ENCODE results near the gene AGXT2. TPM values are rescaled to one million over a fixed set of nuclear protein-coding genes. Genes with fewer than 3 reads are reported as not detected.
"Not testable (repeated sequence)": the region's sequence is repeated elsewhere in the genome, so short reads cannot be mapped to it uniquely, and the experiment has no call there.

Gene AGXT2
- polyA plus RNA-seq, 3 donors, result 51.6 to 80.5 (median 60.4) TPM

- DNase-seq (ENCODE audit: low read depth in 3 of 3, low spot score in 2 of 3), result no peak
These were observed 69.1 kb downstream of the AGXT2 start for GRCh38 chr5:34978681-34979080.

- peak in 1 of 3 donors; percentile 18 for DNase-seq (ENCODE audit: low read depth in 3 of 3, low spot score in 2 of 3)
These were observed 69.7 kb downstream of the AGXT2 start for GRCh38 chr5:34977934-34978613.

GRCh38 chr5:34976347-34976746, 71.4 kb downstream of the AGXT2 start:
- no peak for DNase-seq (ENCODE audit: low read depth in 3 of 3, low spot score in 2 of 3)

- not testable (repeated sequence) for DNase-seq (ENCODE audit: low read depth in 3 of 3, low spot score in 2 of 3)
These were observed 76.1 kb downstream of the AGXT2 start for GRCh38 chr5:34971655-34972054.

- no peak for DNase-seq (ENCODE audit: low read depth in 3 of 3, low spot score in 2 of 3)
These were observed 77.2 kb downstream of the AGXT2 start for GRCh38 chr5:34970552-34970951.

GRCh38 chr5:34968258-34968657, 79.5 kb downstream of the AGXT2 start:
- DNase-seq (ENCODE audit: low read depth in 3 of 3, low spot score in 2 of 3), result no peak

GRCh38 chr5:34967540-34967939, 80.2 kb downstream of the AGXT2 start:
- DNase-seq (ENCODE audit: low read depth in 3 of 3, low spot score in 2 of 3), result no peak

- DNase-seq (ENCODE audit: low read depth in 3 of 3, low spot score in 2 of 3), result no peak
These were observed 88.4 kb downstream of the AGXT2 start for GRCh38 chr5:34959323-34959722.

GRCh38 chr5:34957857-34958690, 89.7 kb downstream of the AGXT2 start:
- peak in 1 of 3 donors; percentile 8 for DNase-seq (ENCODE audit: low read depth in 3 of 3, low spot score in 2 of 3)

- DNase-seq (ENCODE audit: low read depth in 3 of 3, low spot score in 2 of 3), result no peak
These were observed 90.4 kb downstream of the AGXT2 start for GRCh38 chr5:34957321-34957720.

Other genes starting within 250 kb of the AGXT2 start
- gene TTC23L, start 208.8 kb downstream of the AGXT2 start, polyA plus RNA-seq (ENCODE audit: insufficient read length in 3 of 3), result 1 to 10 TPM; 3.2 to 3.6 (median 3.4) TPM
- gene RAD1, start 132.4 kb downstream of the AGXT2 start, polyA plus RNA-seq (ENCODE audit: insufficient read length in 3 of 3), result 10 to 100 TPM; 34.9 to 36.8 (median 36.6) TPM
- gene BRIX1, start 132.2 kb downstream of the AGXT2 start, polyA plus RNA-seq (ENCODE audit: insufficient read length in 3 of 3), result 10 to 100 TPM; 55.9 to 65.9 (median 62.2) TPM
- gene DNAJC21, start 118.4 kb downstream of the AGXT2 start, polyA plus RNA-seq (ENCODE audit: insufficient read length in 3 of 3), result 10 to 100 TPM; 86.7 to 87.9 (median 87.7) TPM
- gene PRLR, start 182.5 kb upstream of the AGXT2 start, polyA plus RNA-seq (ENCODE audit: insufficient read length in 3 of 3), result 10 to 100 TPM; 31.5 to 45.3 (median 42.9) TPM

All from right renal cortex interstitium (tissue), 3 donors.